GM10266 (cell line): Measurements from ENCODE around the gene SIPA1.
"Not testable (repeated sequence)": the region's sequence is repeated elsewhere in the genome, so short reads cannot be mapped to it uniquely, and the experiment has no call there.

ENCODE experiments used
- DNase-seq: peaks from one replicate; pipeline ENCODE4 v3.0.0; 2012; ENCODE audit errors: extremely low spot score
- CTCF ChIP-seq: IDR thresholded peaks from 2 replicates; pipeline ENCODE4 v1.5.1; 2012; ENCODE audit warnings: mild to moderate bottlenecking, low read depth; ENCODE audit not compliant: control insufficient read depth, insufficient read depth; ENCODE audit errors: missing control alignments

SIPA1 gene

DNA sequence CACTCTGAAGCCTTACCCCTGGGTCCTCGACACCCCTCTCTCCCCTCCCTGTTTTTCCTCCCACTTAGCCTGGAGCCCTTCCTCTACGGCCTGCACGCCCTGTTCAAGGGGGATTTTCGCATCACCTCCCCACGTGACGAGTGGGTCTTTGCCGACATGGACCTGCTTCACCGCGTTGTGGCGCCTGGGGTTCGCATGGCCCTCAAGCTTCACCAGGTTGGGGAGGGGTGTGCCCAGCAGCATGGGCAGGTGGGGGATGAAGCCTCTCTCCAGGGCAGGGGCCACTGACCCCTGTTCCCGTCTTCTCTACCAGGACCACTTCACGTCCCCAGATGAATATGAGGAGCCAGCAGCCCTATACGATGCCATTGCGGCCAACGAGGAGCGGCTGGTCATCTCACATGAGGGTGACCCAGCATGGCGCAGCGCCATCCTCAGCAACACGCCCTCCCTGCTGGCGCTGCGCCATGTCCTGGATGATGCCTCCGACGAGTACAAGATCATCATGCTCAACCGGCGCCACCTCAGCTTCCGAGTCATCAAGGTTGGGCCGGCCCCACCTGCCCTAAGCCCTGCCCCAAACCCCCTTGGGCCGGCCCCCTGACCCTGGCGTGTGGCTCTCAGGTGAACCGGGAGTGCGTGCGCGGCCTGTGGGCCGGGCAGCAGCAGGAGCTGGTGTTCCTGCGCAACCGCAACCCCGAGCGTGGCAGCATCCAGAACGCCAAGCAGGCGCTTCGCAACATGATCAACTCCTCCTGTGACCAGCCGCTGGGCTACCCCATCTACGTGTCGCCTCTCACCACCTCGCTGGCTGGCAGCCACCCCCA is 2.8 kb upstream of the SIPA1 start:
- no peak for TF ChIP-seq CTCF
- DNase-seq: no peak

- TF ChIP-seq CTCF: no peak
- no peak for DNase-seq
These were observed 1.5 kb upstream of the SIPA1 start for GRCh38 chr11:65636108-65637031.

GRCh38 chr11:65637032-65637557 is 806 bp upstream of the SIPA1 start:
- no peak for TF ChIP-seq CTCF
- DNase-seq: no peak

GRCh38 chr11:65639228-65639597 is 1.3 kb downstream of the SIPA1 start:
- not testable (repeated sequence) for DNase-seq

GRCh38 chr11:65639623-65640482 is 2.0 kb downstream of the SIPA1 start:
- no peak for TF ChIP-seq CTCF
- DNase-seq: peak; percentile 84

- TF ChIP-seq CTCF: no peak
- no peak for DNase-seq
These were observed 2.8 kb downstream of the SIPA1 start for GRCh38 chr11:65640483-65641296.
